Measurements from ENCODE around the gene SULF2.

- TF ChIP-seq ELF1 (CRISPR knock-in tag; IDR thresholded peaks at IDR 0.05) = no peak
- no peak for TF ChIP-seq STAT5B (CRISPR knock-in tag; IDR thresholded peaks at IDR 0.05)
- no peak for TF ChIP-seq ZBTB46 (CRISPR knock-in tag; IDR thresholded peaks at IDR 0.05; ENCODE audit: borderline replicate concordance)
- no peak for TF ChIP-seq KDM4B (CRISPR knock-in tag; IDR thresholded peaks at IDR 0.05)
- TF ChIP-seq ETV6 (CRISPR knock-in tag; conservative IDR thresholded peaks at IDR 0.05) = no peak
- no peak for TF ChIP-seq TCF7L2 (IDR thresholded peaks at IDR 0.05; ENCODE audit: low read depth, low read length)
- TF ChIP-seq PCBP1 (IDR thresholded peaks at IDR 0.05; ENCODE audit: borderline replicate concordance, low read depth, low read length) = no peak
- no peak for TF ChIP-seq ZNF574 (CRISPR knock-in tag; IDR thresholded peaks at IDR 0.05)
- TF ChIP-seq THAP11 (CRISPR knock-in tag; IDR thresholded peaks at IDR 0.05) = no peak
- TF ChIP-seq ZNF274 (CRISPR knock-in tag; IDR thresholded peaks at IDR 0.05) = no peak
- 0 out of 2 replicates have a peak, but pooled peaks have one; percentile 17 for TF ChIP-seq SALL1 (CRISPR knock-in tag; IDR thresholded peaks at IDR 0.05)
- no peak for TF ChIP-seq SIN3A (IDR thresholded peaks at IDR 0.05; ENCODE audit: borderline replicate concordance, low read depth, low read length)
- TF ChIP-seq ZNF724P (CRISPR knock-in tag; IDR thresholded peaks at IDR 0.05; ENCODE audit: borderline replicate concordance) = no peak
These were observed 109.8 kb downstream of the SULF2 start for GRCh38 chr20:47675190-47676142.

All from HepG2 (cell line).